HEK293 (cell line): ENCODE data around the gene SLC39A3.

Experiments
- RBAK ChIP-seq: fragments of 450-650 bp; formaldehyde crosslinking; IDR thresholded peaks from 2 replicates; pipeline ENCODE4 v1.5.1; 2016; ENCODE audit warnings: missing biosample characterization, missing genetic modification characterization
- ZNF510 ChIP-seq: fragments of 450-650 bp; formaldehyde crosslinking; IDR thresholded peaks from 2 replicates; pipeline ENCODE4 v1.5.1; 2018; ENCODE audit warnings: mild to moderate bottlenecking, missing genetic modification characterization, missing biosample characterization; ENCODE audit not compliant: insufficient replicate concordance
- ZNF658 ChIP-seq: fragments of 450-650 bp; formaldehyde crosslinking; IDR thresholded peaks from 2 replicates; pipeline ENCODE4; 2016; ENCODE audit warnings: missing biosample characterization, missing genetic modification characterization
- TF ChIP-seq, protein P1 (sequence below): fragments of 450-650 bp; formaldehyde crosslinking; IDR thresholded peaks from 2 replicates; pipeline ENCODE4 v1.5.1; 2016; ENCODE audit warnings: missing biosample characterization, missing genetic modification characterization

GRCh38 chr19:2702170-2703076 lies 37.4 kb downstream of the SLC39A3 start, which contains the start of gene GNG7:
- TF ChIP-seq ZNF510 (tag by site-specific recombination) (no peak), ZNF658 (tag by site-specific recombination) (no peak), RBAK (tag by site-specific recombination) (no peak)
- TF ChIP-seq, protein P1, sequence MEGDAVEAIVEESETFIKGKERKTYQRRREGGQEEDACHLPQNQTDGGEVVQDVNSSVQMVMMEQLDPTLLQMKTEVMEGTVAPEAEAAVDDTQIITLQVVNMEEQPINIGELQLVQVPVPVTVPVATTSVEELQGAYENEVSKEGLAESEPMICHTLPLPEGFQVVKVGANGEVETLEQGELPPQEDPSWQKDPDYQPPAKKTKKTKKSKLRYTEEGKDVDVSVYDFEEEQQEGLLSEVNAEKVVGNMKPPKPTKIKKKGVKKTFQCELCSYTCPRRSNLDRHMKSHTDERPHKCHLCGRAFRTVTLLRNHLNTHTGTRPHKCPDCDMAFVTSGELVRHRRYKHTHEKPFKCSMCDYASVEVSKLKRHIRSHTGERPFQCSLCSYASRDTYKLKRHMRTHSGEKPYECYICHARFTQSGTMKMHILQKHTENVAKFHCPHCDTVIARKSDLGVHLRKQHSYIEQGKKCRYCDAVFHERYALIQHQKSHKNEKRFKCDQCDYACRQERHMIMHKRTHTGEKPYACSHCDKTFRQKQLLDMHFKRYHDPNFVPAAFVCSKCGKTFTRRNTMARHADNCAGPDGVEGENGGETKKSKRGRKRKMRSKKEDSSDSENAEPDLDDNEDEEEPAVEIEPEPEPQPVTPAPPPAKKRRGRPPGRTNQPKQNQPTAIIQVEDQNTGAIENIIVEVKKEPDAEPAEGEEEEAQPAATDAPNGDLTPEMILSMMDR (tag by site-specific recombination), result no peak
